NCI-H748 (cell line): ENCODE results near the gene ELANE.
"Not testable (repeated sequence)": the region's sequence is repeated elsewhere in the genome, so short reads cannot be mapped to it uniquely, and the experiment has no call there.

Source experiments
- DNase-seq: peaks from one replicate; lab custom pipeline; 2025; ENCODE audit not compliant: unreplicated experiment; lab: John Stamatoyannopoulos, UW

Gene ELANE

GRCh38 chr19:840519-841206 lies 11.4 kb upstream of the ELANE start, which contains the start of gene PRTN3:
Gene PRTN3 (plus strand): TSS chr19:840999. CDS start chr19:841009, 10 bp downstream.
- no peak for DNase-seq

GRCh38 chr19:842802-843179 lies 9.3 kb upstream of the ELANE start:
- DNase-seq: not testable (repeated sequence)

GRCh38 chr19:843180-843835 lies 8.8 kb upstream of the ELANE start:
- peak; percentile 46 for DNase-seq

- peak; percentile 43 for DNase-seq
Measured at GRCh38 chr19:843836-844545, 8.1 kb upstream of the ELANE start.

- DNase-seq: peak; percentile 43
Measured at GRCh38 chr19:844546-844971, 7.5 kb upstream of the ELANE start.

GRCh38 chr19:845707-846521 lies 6.2 kb upstream of the ELANE start:
- no peak for DNase-seq

- DNase-seq: no peak
Measured at GRCh38 chr19:848386-848921, 3.6 kb upstream of the ELANE start.

GRCh38 chr19:849195-849594 lies 2.9 kb upstream of the ELANE start:
- not testable (repeated sequence) for DNase-seq

GRCh38 chr19:850221-850978 lies 1.7 kb upstream of the ELANE start:
- DNase-seq: peak; percentile 71

- DNase-seq: no peak
Measured at GRCh38 chr19:850979-851335, 1.1 kb upstream of the ELANE start.

- DNase-seq: no peak
Measured at GRCh38 chr19:853014-853585, 997 bp downstream of the ELANE start.

- not testable (repeated sequence) for DNase-seq
Measured at GRCh38 chr19:853614-854220, 1.6 kb downstream of the ELANE start.

- DNase-seq: no peak
Measured at GRCh38 chr19:854549-854948, 2.4 kb downstream of the ELANE start.

- no peak for DNase-seq
Measured at GRCh38 chr19:855142-855541, 3.0 kb downstream of the ELANE start.

- DNase-seq: peak; percentile 8
Measured at GRCh38 chr19:855566-856120, 3.5 kb downstream of the ELANE start.

GRCh38 chr19:858284-858683 lies 6.2 kb downstream of the ELANE start:
- no peak for DNase-seq

GRCh38 chr19:858868-859843 lies 7.1 kb downstream of the ELANE start, which contains the start of gene CFD:
Gene CFD (plus strand): TSS chr19:859664. CDS start chr19:859690, 26 bp downstream.
- DNase-seq: no peak
